ENCODE data around the gene ZXDC.

The ZXDC gene

GRCh38 chr3:126495786-126496185, 20.1 kb upstream of the ZXDC start:
- Histone ChIP-seq H3K9ac (ENCODE audit: insufficient read length) (no peak overlapping the region), H3K27ac (no peak overlapping the region), H3K36me3 (ENCODE audit: insufficient read depth, low read length) (no peaks in the 10 kb centered on the region), H3K9me3 (ENCODE audit: low read depth, low read length) (no peaks in the 10 kb centered on the region), H3K4me3 (no peak overlapping the region)
- DNase-seq (ENCODE audit: low read depth, low spot score): no peak
- TF ChIP-seq POLR2AphosphoS5 (IDR thresholded peaks at IDR 0.05; ENCODE audit: borderline replicate concordance, low read depth, low read length): no peak
- TF ChIP-seq FOXP2 (optimal IDR thresholded peaks at IDR 0.05; ENCODE audit: control extremely low read depth, extremely low read length, insufficient read depth): no peak
- TF ChIP-seq EZH2 (IDR thresholded peaks at IDR 0.05): no peak

GRCh38 chr3:126494970-126495230, 19.2 kb upstream of the ZXDC start:
- TF ChIP-seq POLR2AphosphoS5 (IDR thresholded peaks at IDR 0.05; ENCODE audit: borderline replicate concordance, low read depth, low read length): no peak
- TF ChIP-seq FOXP2 (optimal IDR thresholded peaks at IDR 0.05; ENCODE audit: control extremely low read depth, extremely low read length, insufficient read depth): no peak
- H3K27ac ChIP-seq: no peak overlapping the region
- no peaks in the 10 kb centered on the region for H3K36me3 ChIP-seq (ENCODE audit: insufficient read depth, low read length)
- no peak for DNase-seq (ENCODE audit: low read depth, low spot score)
- H3K9me3 ChIP-seq (ENCODE audit: low read depth, low read length): no peaks in the 10 kb centered on the region
- no peak overlapping the region for H3K9ac ChIP-seq (ENCODE audit: insufficient read length)
- H3K4me3 ChIP-seq: no peak overlapping the region

- Histone ChIP-seq H3K36me3 (ENCODE audit: insufficient read depth, low read length) (no peaks in the 10 kb centered on the region), H3K27ac (no peak overlapping the region), H3K9me3 (ENCODE audit: low read depth, low read length) (no peaks in the 10 kb centered on the region), H3K4me3 (no peak overlapping the region), H3K9ac (ENCODE audit: insufficient read length) (no peak overlapping the region)
- DNase-seq (ENCODE audit: low read depth, low spot score): no peak
- TF ChIP-seq POLR2AphosphoS5 (IDR thresholded peaks at IDR 0.05; ENCODE audit: borderline replicate concordance, low read depth, low read length) (no peak), FOXP2 (optimal IDR thresholded peaks at IDR 0.05; ENCODE audit: control extremely low read depth, extremely low read length, insufficient read depth) (no peak), EZH2 (IDR thresholded peaks at IDR 0.05) (no peak)
Measured at GRCh38 chr3:126494204-126494969, 18.7 kb upstream of the ZXDC start.

GRCh38 chr3:126493739-126494138, 18.0 kb upstream of the ZXDC start:
- no peak overlapping the region for H3K9ac ChIP-seq (ENCODE audit: insufficient read length)
- H3K4me3 ChIP-seq: no peak overlapping the region
- no peak overlapping the region for H3K27ac ChIP-seq
- DNase-seq (ENCODE audit: low read depth, low spot score): no peak
- TF ChIP-seq EZH2 (IDR thresholded peaks at IDR 0.05) (no peak), POLR2AphosphoS5 (IDR thresholded peaks at IDR 0.05; ENCODE audit: borderline replicate concordance, low read depth, low read length) (no peak), FOXP2 (optimal IDR thresholded peaks at IDR 0.05; ENCODE audit: control extremely low read depth, extremely low read length, insufficient read depth) (no peak)
- H3K9me3 ChIP-seq (ENCODE audit: low read depth, low read length): no peaks in the 10 kb centered on the region
- H3K36me3 ChIP-seq (ENCODE audit: insufficient read depth, low read length): no peaks in the 10 kb centered on the region

GRCh38 chr3:126493051-126493450, 17.4 kb upstream of the ZXDC start:
- TF ChIP-seq FOXP2 (optimal IDR thresholded peaks at IDR 0.05; ENCODE audit: control extremely low read depth, extremely low read length, insufficient read depth) (no peak), POLR2AphosphoS5 (IDR thresholded peaks at IDR 0.05; ENCODE audit: borderline replicate concordance, low read depth, low read length) (no peak), EZH2 (IDR thresholded peaks at IDR 0.05) (no peak)
- no peak overlapping the region for H3K27ac ChIP-seq
- no peaks in the 10 kb centered on the region for H3K9me3 ChIP-seq (ENCODE audit: low read depth, low read length)

GRCh38 chr3:126491221-126492013, 15.7 kb upstream of the ZXDC start:
- Histone ChIP-seq H3K27ac (no peak overlapping the region), H3K9me3 (ENCODE audit: low read depth, low read length) (no peaks in the 10 kb centered on the region), H3K36me3 (ENCODE audit: insufficient read depth, low read length) (no peaks in the 10 kb centered on the region), H3K4me3 (no peak overlapping the region), H3K9ac (ENCODE audit: insufficient read length) (no peak overlapping the region)
- no peak for TF ChIP-seq EZH2 (IDR thresholded peaks at IDR 0.05)
- no peak for TF ChIP-seq FOXP2 (optimal IDR thresholded peaks at IDR 0.05; ENCODE audit: control extremely low read depth, extremely low read length, insufficient read depth)
- no peak for TF ChIP-seq POLR2AphosphoS5 (IDR thresholded peaks at IDR 0.05; ENCODE audit: borderline replicate concordance, low read depth, low read length)
- no peak for DNase-seq (ENCODE audit: low read depth, low spot score)

More at GRCh38 chr3:126493051-126493450, 17.4 kb upstream of the ZXDC start:
- H3K4me3 ChIP-seq: no peak overlapping the region
- no peak for DNase-seq (ENCODE audit: low read depth, low spot score)
- no peak overlapping the region for H3K9ac ChIP-seq (ENCODE audit: insufficient read length)
- H3K36me3 ChIP-seq (ENCODE audit: insufficient read depth, low read length): no peaks in the 10 kb centered on the region

- TF ChIP-seq FOXP2 (optimal IDR thresholded peaks at IDR 0.05; ENCODE audit: control extremely low read depth, extremely low read length, insufficient read depth) (no peak), POLR2AphosphoS5 (IDR thresholded peaks at IDR 0.05; ENCODE audit: borderline replicate concordance, low read depth, low read length) (no peak), EZH2 (IDR thresholded peaks at IDR 0.05) (no peak)
- H3K4me3 ChIP-seq: no peak overlapping the region
- H3K36me3 ChIP-seq (ENCODE audit: insufficient read depth, low read length): no peaks in the 10 kb centered on the region
- no peak overlapping the region for H3K27ac ChIP-seq
- no peaks in the 10 kb centered on the region for H3K9me3 ChIP-seq (ENCODE audit: low read depth, low read length)
- H3K9ac ChIP-seq (ENCODE audit: insufficient read length): no peak overlapping the region
- no peak for DNase-seq (ENCODE audit: low read depth, low spot score)
Measured at GRCh38 chr3:126490619-126491018, 14.9 kb upstream of the ZXDC start.

- no peak overlapping the region for H3K27ac ChIP-seq
- H3K9me3 ChIP-seq (ENCODE audit: low read depth, low read length): no peaks in the 10 kb centered on the region
- no peaks in the 10 kb centered on the region for H3K36me3 ChIP-seq (ENCODE audit: insufficient read depth, low read length)
- TF ChIP-seq FOXP2 (optimal IDR thresholded peaks at IDR 0.05; ENCODE audit: control extremely low read depth, extremely low read length, insufficient read depth): no peak
- no peak for TF ChIP-seq POLR2AphosphoS5 (IDR thresholded peaks at IDR 0.05; ENCODE audit: borderline replicate concordance, low read depth, low read length)
- TF ChIP-seq EZH2 (IDR thresholded peaks at IDR 0.05): no peak
- DNase-seq (ENCODE audit: low read depth, low spot score): no peak
- H3K9ac ChIP-seq (ENCODE audit: insufficient read length): no peak overlapping the region
- H3K4me3 ChIP-seq: no peak overlapping the region
Measured at GRCh38 chr3:126488886-126489569, 13.3 kb upstream of the ZXDC start.

Measured in SK-N-MC (cell line).